ENCODE results near the gene TSEN54. TPM values are rescaled to one million over a fixed set of nuclear protein-coding genes. Genes with fewer than 3 reads are reported as not detected.

Gene TSEN54
- total RNA-seq, 1 experiment from 2014 or later = 36.6 TPM

GRCh38 chr17:75524970-75525805 is 8.9 kb downstream of the TSEN54 start, which contains the start of gene LLGL2:
Gene LLGL2, plus strand, starts transcription at chr17:75525697. Its CDS starts 17,730 bp downstream, at chr17:75543427.
- BruUV-seq (replicated peaks) = no TSS peak
- POLR2A ChIA-PET (ENCODE audit: low non-redundant PET) = interaction anchor here (0.6 to 0.7 kb wide), 3 partner anchors 69 to 455 kb away, joined by 4 to 15 read pairs (median 5); partner anchors contain the start of gene TMEM94

GRCh38 chr17:75525806-75526554 is 9.7 kb downstream of the TSEN54 start:
- intact Hi-C loops (cut with micrococcal nuclease; ENCODE audit: unreplicated experiment) = no loop called here
- Histone ChIP-seq H3K9me3 (ENCODE audit: low read depth, low read length, poor library complexity, severe bottlenecking) (no peaks in the 10 kb centered on the region), H3K4me3 (ENCODE audit: low read depth, low read length, poor library complexity, severe bottlenecking) (peak overlapping the region; percentile 83), H3K27me3 (replicated peaks; ENCODE audit: insufficient read depth, low read depth, low read length, poor library complexity) (no peaks in the 10 kb centered on the region), H3K36me3 (ENCODE audit: insufficient read depth, low read length, poor library complexity, severe bottlenecking) (peaks cover 9% of the 10 kb centered on the region), H3K27ac (ENCODE audit: low read depth, low read length, poor library complexity, severe bottlenecking) (peak overlapping the region; percentile 17), H3K4me1 (ENCODE audit: insufficient read depth, low read length, poor library complexity, severe bottlenecking) (peaks cover 12% of the 10 kb centered on the region)
- ChIA-PET CTCF (interaction anchor here (1.2 kb wide), 1 partner anchor 10 kb away, joined by 12 read pairs; the partner anchor contains the start of gene TSEN54), POLR2A (ENCODE audit: low non-redundant PET) (interaction anchor here (0.7 kb wide), 1 partner anchor 436 kb away, joined by 5 read pairs; no protein-coding TSS in a partner anchor)
- no peak for TF ChIP-seq CTCF (conservative IDR thresholded peaks at IDR 0.05; ENCODE audit: low read depth, low read length)
- BruUV-seq (replicated peaks) = no TSS peak
- DNase-seq (ENCODE audit: low spot score) = no peak

More at GRCh38 chr17:75524970-75525805, 8.9 kb downstream of the TSEN54 start, which contains the start of gene LLGL2:
- no peaks in the 10 kb centered on the region for H3K27me3 ChIP-seq (replicated peaks; ENCODE audit: insufficient read depth, low read depth, low read length, poor library complexity)
- intact Hi-C loops (cut with micrococcal nuclease; ENCODE audit: unreplicated experiment) = no loop called here
- H3K27ac ChIP-seq (ENCODE audit: low read depth, low read length, poor library complexity, severe bottlenecking) = peak within 1 kb of the TSS; percentile 74
- H3K4me3 ChIP-seq (ENCODE audit: low read depth, low read length, poor library complexity, severe bottlenecking) = peak within 1 kb of the TSS; percentile 83
- peaks cover 9% of the 10 kb centered on the region for H3K36me3 ChIP-seq (ENCODE audit: insufficient read depth, low read length, poor library complexity, severe bottlenecking)
- H3K4me1 ChIP-seq (ENCODE audit: insufficient read depth, low read length, poor library complexity, severe bottlenecking) = peaks cover 12% of the 10 kb centered on the region
- TF ChIP-seq CTCF (conservative IDR thresholded peaks at IDR 0.05; ENCODE audit: low read depth, low read length) = peak; percentile 43; the same call in 1 of the 2 replicates
- no peak for TF ChIP-seq EZH2 (IDR thresholded peaks at IDR 0.05; ENCODE audit: borderline replicate concordance, low read depth, low read length, poor library complexity, severe bottlenecking)
- H3K9me3 ChIP-seq (ENCODE audit: low read depth, low read length, poor library complexity, severe bottlenecking) = no peaks in the 10 kb centered on the region
- CTCF ChIA-PET = interaction anchor here (0.6 to 1.2 kb wide), 8 partner anchors 9 to 598 kb away, joined by 3 to 12 read pairs (median 6); partner anchors contain the start of gene TSEN54
- DNase-seq (ENCODE audit: low spot score) = peak; percentile 92

- BruUV-seq (replicated peaks) = no TSS peak
- Histone ChIP-seq H3K36me3 (ENCODE audit: insufficient read depth, low read length, poor library complexity, severe bottlenecking) (peaks cover 5% of the 10 kb centered on the region), H3K4me1 (ENCODE audit: insufficient read depth, low read length, poor library complexity, severe bottlenecking) (peaks cover 12% of the 10 kb centered on the region), H3K27me3 (replicated peaks; ENCODE audit: insufficient read depth, low read depth, low read length, poor library complexity) (no peaks in the 10 kb centered on the region), H3K4me3 (ENCODE audit: low read depth, low read length, poor library complexity, severe bottlenecking) (peak overlapping the region; percentile 83), H3K27ac (ENCODE audit: low read depth, low read length, poor library complexity, severe bottlenecking) (no peak overlapping the region), H3K9me3 (ENCODE audit: low read depth, low read length, poor library complexity, severe bottlenecking) (no peaks in the 10 kb centered on the region)
- ChIA-PET CTCF (no interaction called here), POLR2A (ENCODE audit: low non-redundant PET) (no interaction called here)
- DNase-seq (ENCODE audit: low spot score) = no peak
- intact Hi-C loops (cut with micrococcal nuclease; ENCODE audit: unreplicated experiment) = no loop called here
- no peak for TF ChIP-seq EZH2 (IDR thresholded peaks at IDR 0.05; ENCODE audit: borderline replicate concordance, low read depth, low read length, poor library complexity, severe bottlenecking)
- no peak for TF ChIP-seq CTCF (conservative IDR thresholded peaks at IDR 0.05; ENCODE audit: low read depth, low read length)
Measured at GRCh38 chr17:75526555-75527270, 10.4 kb downstream of the TSEN54 start.

Data from A673 (cell line).